HG03342 (cell line): ENCODE results near the gene PRPF31.
"Not testable (repeated sequence)": the region's sequence is repeated elsewhere in the genome, so short reads cannot be mapped to it uniquely, and the experiment has no call there.

Experiments
- ATAC-seq: cut with Tn5 transposase; IDR thresholded peaks from one replicate; pipeline ENCODE4 v1.9.1; 2021; ENCODE audit warnings: mild to moderate bottlenecking, moderate library complexity; ENCODE audit not compliant: unreplicated experiment

Gene PRPF31

GRCh38 chr19:54115109-54116063 is at the start of gene PRPF31, which contains the start of gene TFPT:
Gene PRPF31 (plus strand): TSS chr19:54115754. CDS start chr19:54118279, 2,525 bp downstream.
Gene TFPT (minus strand): TSS chr19:54115657. CDS start chr19:54115269, 388 bp downstream.
- ATAC-seq = peak; percentile 81

- ATAC-seq = no peak
Observed at GRCh38 chr19:54069470-54069869, 46.1 kb upstream of the PRPF31 start.

GRCh38 chr19:54073829-54074228 is 41.7 kb upstream of the PRPF31 start:
- ATAC-seq = no peak

- no peak for ATAC-seq
Observed at GRCh38 chr19:54074851-54075250, 40.7 kb upstream of the PRPF31 start.

- ATAC-seq = no peak
Observed at GRCh38 chr19:54077334-54077733, 38.2 kb upstream of the PRPF31 start.

- no peak for ATAC-seq
Observed at GRCh38 chr19:54081032-54081431, 34.5 kb upstream of the PRPF31 start, which contains the start of gene TARM1. Gene TARM1 (minus strand): TSS chr19:54081365. CDS start chr19:54081340, 25 bp downstream.

- ATAC-seq = no peak
Observed at GRCh38 chr19:54084410-54084809, 31.1 kb upstream of the PRPF31 start.

- no peak for ATAC-seq
Observed at GRCh38 chr19:54094426-54095000, 21.0 kb upstream of the PRPF31 start.

GRCh38 chr19:54095136-54095858 is 20.3 kb upstream of the PRPF31 start:
- ATAC-seq = no peak

GRCh38 chr19:54095859-54096616 is 19.5 kb upstream of the PRPF31 start:
- not testable (repeated sequence) for ATAC-seq

GRCh38 chr19:54096617-54097106 is 18.9 kb upstream of the PRPF31 start:
- no peak for ATAC-seq

GRCh38 chr19:54099190-54099902 is 16.2 kb upstream of the PRPF31 start:
- no peak for ATAC-seq

- not testable (repeated sequence) for ATAC-seq
Observed at GRCh38 chr19:54099903-54100255, 15.7 kb upstream of the PRPF31 start.

GRCh38 chr19:54100561-54100960 is 15.0 kb upstream of the PRPF31 start, which contains the start of gene OSCAR:
Gene OSCAR (minus strand): TSS chr19:54100803. CDS start chr19:54100792, 11 bp downstream.
- no peak for ATAC-seq

- peak; percentile 94 for ATAC-seq
Observed at GRCh38 chr19:54102421-54103169, 13.0 kb upstream of the PRPF31 start, which contains the start of gene NDUFA3. Gene NDUFA3 (plus strand): TSS chr19:54102855. CDS start chr19:54102879, 24 bp downstream.

GRCh38 chr19:54104998-54105715 is 10.4 kb upstream of the PRPF31 start:
- ATAC-seq = no peak

- ATAC-seq = no peak
Observed at GRCh38 chr19:54105796-54106195, 9.8 kb upstream of the PRPF31 start.

- no peak for ATAC-seq
Observed at GRCh38 chr19:54106716-54107115, 8.8 kb upstream of the PRPF31 start.
